Tibial artery (tissue), 4 donors: Measurements from ENCODE around the gene ZNF714.

Experiments used
- DNase-seq, 2 donors: peaks; one replicate each; pipeline ENCODE4 v3.0.0-alpha.2; 2019
- H3K27ac ChIP-seq, 2 donors: fragments of 200-600 bp; sonication (generic) in 1 of 2; 1 replicate in 1 of 2; 2 replicates in 1 of 2; pipeline ENCODE4 v1.5.1; 2018 to 2019; ENCODE audit warnings: mild to moderate bottlenecking in 1 of 2
- H3K27me3 ChIP-seq, 2 donors: fragments of 200-600 bp; sonication (generic) in 1 of 2; one replicate each; pipeline versions ENCODE4 v1.5.1 to v1.6.0; 2016 to 2019
- H3K36me3 ChIP-seq, 3 donors: fragments of 200-600 bp; sonication (generic) in 2 of 3; one replicate each; pipeline ENCODE4 v1.5.1; 2016 to 2019; ENCODE audit warnings: mild to moderate bottlenecking in 2 of 3
- H3K4me1 ChIP-seq, 4 donors: fragments of 200-600 bp; sonication (generic) in 2 of 4; 1 replicate in 3 of 4; 2 replicates in 1 of 4; pipeline ENCODE4 v1.5.1; 2016 to 2019
- H3K4me3 ChIP-seq, 2 donors: fragments of 200-600 bp; sonication (generic) in 1 of 2; 1 replicate in 1 of 2; 2 replicates in 1 of 2; pipeline ENCODE4 v1.5.1; 2018 to 2019; ENCODE audit warnings: mild to moderate bottlenecking in 2 of 2
- H3K9me3 ChIP-seq, 3 donors: fragments of 200-600 bp; sonication (generic) in 1 of 3; one replicate each; pipeline ENCODE4 v1.5.1; 2016 to 2019
- intact Hi-C: fragments of 100-400 bp; cut with DNase I; formaldehyde crosslinking; loops from one replicate; pipeline ENCODE4 v1.15.0; 2023; ENCODE audit warnings: low total_unique reads
- TF ChIP-seq, protein P1 (sequence below), 2 experiments: fragments of 200-600 bp in 1 of 2; fragments of 450-650 bp in 1 of 2; IDR thresholded peaks; one replicate each; pipeline ENCODE4 v1.5.1; 2017 to 2019; ENCODE audit warnings: antibody characterized with exemption in 2 of 2, mild to moderate bottlenecking in 1 of 2, moderate library complexity in 1 of 2

The ZNF714 gene

DNA sequence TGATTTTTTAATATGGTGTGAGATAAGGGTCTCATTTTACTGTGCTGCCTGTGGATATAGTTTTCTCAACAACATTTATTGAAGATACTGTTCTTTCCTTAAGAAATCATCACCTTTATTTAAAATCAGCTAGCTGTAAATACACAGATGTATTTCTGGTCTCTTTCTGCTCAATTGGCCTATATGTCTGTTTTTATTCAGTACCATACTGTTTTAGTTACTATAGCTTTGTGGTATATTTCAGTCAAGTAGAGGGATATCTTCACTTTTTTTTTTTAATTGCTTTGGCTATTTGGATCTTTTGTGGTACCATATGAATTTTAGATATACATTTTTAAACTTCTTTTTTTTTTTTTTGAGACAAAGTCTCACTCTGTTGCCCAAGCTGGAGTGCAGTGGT is 16.7 kb upstream of the ZNF714 start:
- DNase-seq: no peak
- Histone ChIP-seq H3K9me3 (peaks cover 0 to 31% (median 0%) of the 10 kb centered on the region in 3 donors), H3K4me3 (no peak overlapping the region), H3K4me1 (no peaks in the 10 kb centered on the region), H3K27me3 (no peaks in the 10 kb centered on the region), H3K36me3 (peaks cover 25 to 53% (median 37%) of the 10 kb centered on the region in 3 donors), H3K27ac (no peak overlapping the region)
- TF ChIP-seq, protein P1, sequence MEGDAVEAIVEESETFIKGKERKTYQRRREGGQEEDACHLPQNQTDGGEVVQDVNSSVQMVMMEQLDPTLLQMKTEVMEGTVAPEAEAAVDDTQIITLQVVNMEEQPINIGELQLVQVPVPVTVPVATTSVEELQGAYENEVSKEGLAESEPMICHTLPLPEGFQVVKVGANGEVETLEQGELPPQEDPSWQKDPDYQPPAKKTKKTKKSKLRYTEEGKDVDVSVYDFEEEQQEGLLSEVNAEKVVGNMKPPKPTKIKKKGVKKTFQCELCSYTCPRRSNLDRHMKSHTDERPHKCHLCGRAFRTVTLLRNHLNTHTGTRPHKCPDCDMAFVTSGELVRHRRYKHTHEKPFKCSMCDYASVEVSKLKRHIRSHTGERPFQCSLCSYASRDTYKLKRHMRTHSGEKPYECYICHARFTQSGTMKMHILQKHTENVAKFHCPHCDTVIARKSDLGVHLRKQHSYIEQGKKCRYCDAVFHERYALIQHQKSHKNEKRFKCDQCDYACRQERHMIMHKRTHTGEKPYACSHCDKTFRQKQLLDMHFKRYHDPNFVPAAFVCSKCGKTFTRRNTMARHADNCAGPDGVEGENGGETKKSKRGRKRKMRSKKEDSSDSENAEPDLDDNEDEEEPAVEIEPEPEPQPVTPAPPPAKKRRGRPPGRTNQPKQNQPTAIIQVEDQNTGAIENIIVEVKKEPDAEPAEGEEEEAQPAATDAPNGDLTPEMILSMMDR (IDR thresholded peaks at IDR 0.05): no peak
- intact Hi-C loops: no loop called here

GRCh38 chr19:21084343-21084742 is 2.3 kb downstream of the ZNF714 start:
- Histone ChIP-seq H3K27me3 (no peaks in the 10 kb centered on the region), H3K4me3 (no peak overlapping the region), H3K27ac (no peak overlapping the region), H3K4me1 (peaks cover 0 to 7% (median 2%) of the 10 kb centered on the region in 4 donors), H3K36me3 (no peaks in the 10 kb centered on the region), H3K9me3 (no peaks in the 10 kb centered on the region)
- TF ChIP-seq, protein P1 (IDR thresholded peaks at IDR 0.05): no peak
- DNase-seq: no peak
- intact Hi-C loops: no loop called here

GRCh38 chr19:21087871-21088270 is 5.9 kb downstream of the ZNF714 start:
- intact Hi-C loops: no loop called here
- DNase-seq: no peak
- H3K4me1 ChIP-seq: peaks cover 0 to 2% (median 0%) of the 10 kb centered on the region in 4 donors
- H3K27ac ChIP-seq: no peak overlapping the region
- H3K4me3 ChIP-seq: no peak overlapping the region
- H3K27me3 ChIP-seq: no peaks in the 10 kb centered on the region
- TF ChIP-seq, protein P1 (IDR thresholded peaks at IDR 0.05): no peak
- no peaks in the 10 kb centered on the region for H3K9me3 ChIP-seq
- no peaks in the 10 kb centered on the region for H3K36me3 ChIP-seq

- TF ChIP-seq, protein P1 (IDR thresholded peaks at IDR 0.05): no peak
- Histone ChIP-seq H3K36me3 (no peaks in the 10 kb centered on the region), H3K9me3 (no peaks in the 10 kb centered on the region), H3K27ac (no peak overlapping the region), H3K4me1 (no peaks in the 10 kb centered on the region), H3K27me3 (no peaks in the 10 kb centered on the region), H3K4me3 (no peak overlapping the region)
- intact Hi-C loops: no loop called here
- no peak for DNase-seq
These were observed 10.1 kb downstream of the ZNF714 start for GRCh38 chr19:21092109-21092508.

DNA sequence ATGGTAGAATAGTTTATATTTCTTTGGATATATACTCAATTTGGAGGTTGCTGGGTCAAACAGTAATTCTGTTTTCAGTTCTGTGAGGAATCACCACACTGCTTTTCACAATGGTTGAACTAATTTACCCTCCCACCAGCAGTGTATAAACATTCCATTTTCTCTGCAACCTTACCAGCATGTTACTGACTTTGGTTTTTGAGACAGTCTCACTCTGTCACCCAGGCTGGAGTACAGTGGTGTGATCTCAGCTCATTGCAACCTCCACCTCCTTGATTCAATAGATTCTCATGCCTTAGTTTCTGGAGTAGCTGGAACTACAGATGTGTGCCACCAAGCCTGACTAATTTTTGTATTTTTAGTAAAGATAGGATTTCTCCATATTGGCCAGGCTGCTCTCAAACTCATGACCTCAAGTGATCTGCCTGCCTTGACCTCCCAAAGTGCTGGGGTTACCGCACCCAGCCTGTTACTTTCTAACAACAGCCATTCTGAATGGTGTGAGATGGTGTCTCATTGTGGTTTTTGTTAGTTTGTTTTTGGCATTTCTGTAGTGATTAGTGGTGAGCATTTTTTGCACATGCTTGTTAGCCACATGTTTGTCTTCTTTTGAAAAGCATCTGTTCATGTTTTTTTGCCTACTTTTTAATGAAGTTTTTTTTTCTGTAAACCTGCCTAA is 12.5 kb downstream of the ZNF714 start:
- no peak overlapping the region for H3K27ac ChIP-seq
- H3K36me3 ChIP-seq: no peaks in the 10 kb centered on the region
- no peak for DNase-seq
- intact Hi-C loops: no loop called here
- H3K4me1 ChIP-seq: no peaks in the 10 kb centered on the region
- H3K9me3 ChIP-seq: no peaks in the 10 kb centered on the region
- no peaks in the 10 kb centered on the region for H3K27me3 ChIP-seq
- TF ChIP-seq, protein P1 (IDR thresholded peaks at IDR 0.05): no peak
- no peak overlapping the region for H3K4me3 ChIP-seq
